GM12878 (cell line): ENCODE measurements around the gene CENPH. TPM values are rescaled to one million over a fixed set of nuclear protein-coding genes. Genes with fewer than 3 reads are reported as not detected.

Source experiments
- ATAC-seq: fragments of 200-7000 bp; cut with Tn5 transposase; 3 replicates; pipeline ENCODE4 v1.9.1; 2020; ENCODE audit warnings: mild to moderate bottlenecking, moderate library complexity
- BruUV-seq: library from RNA; stranded (reverse); fragments of 400-500 nt; replicated peaks from 2 replicates; lab custom pipeline; 2021; lab: Mats Ljungman, UMichigan
- CTCF ChIA-PET: fragments of 300-600 bp; sonication (Branson Sonifier 250); formaldehyde crosslinking; extraction: SDS; loops from one replicate; lab custom pipeline; 2021; ENCODE audit warnings: inconsistent platforms; lab: Yijun Ruan, JAX
- POLR2A ChIA-PET: fragments of 350-600 bp; formaldehyde crosslinking; extraction: SDS; loops from one replicate; lab custom pipeline; 2021; ENCODE audit warnings: inconsistent platforms; lab: Charles Lee
- RAD21 ChIA-PET: fragments of 300-600 bp; sonication (Branson Sonifier 250); formaldehyde crosslinking; loops from one replicate; lab custom pipeline; 2023; ENCODE audit warnings: antibody characterized with exemption; ENCODE audit not compliant: unreplicated experiment; lab: Charles Lee
- SMC1A ChIA-PET: fragments of 300-600 bp; sonication (Branson Sonifier 250); formaldehyde crosslinking; loops from one replicate; lab custom pipeline; 2023; ENCODE audit not compliant: unreplicated experiment, uncharacterized antibody; lab: Charles Lee
- DNase-seq: peaks from one replicate; pipeline ENCODE4 v3.0.0-alpha.2; 2011; ENCODE audit warnings: low read depth, low spot score
- FAIRE-seq: peaks from 3 replicates; lab custom pipeline; 2011; peaks lifted over from hg19 to GRCh38; lab: Jason Lieb, UNC
- H2AFZ ChIP-seq: 2 replicates; pipeline ENCODE4 v1.6.0; 2011; ENCODE audit warnings: low read depth, low read length, control low read depth; ENCODE audit not compliant: control insufficient read depth
- H3K27ac ChIP-seq: 2 replicates; pipeline ENCODE4 v1.5.1; 2011; ENCODE audit warnings: control low read depth; ENCODE audit not compliant: control insufficient read depth, insufficient read depth
- H3K27me3 ChIP-seq, 2 experiments: replicated peaks in 1 of 2; 2 replicates each; pipeline versions ENCODE4 v1.6.0 to v1.6.1; 2011; ENCODE audit warnings: low read length in 1 of 2; ENCODE audit not compliant: control insufficient read depth in 2 of 2, insufficient read depth in 2 of 2
- H3K36me3 ChIP-seq, 2 experiments: 2 replicates each; pipeline ENCODE4 v1.5.1; 2011; ENCODE audit warnings: low read length in 1 of 2; ENCODE audit not compliant: control insufficient read depth in 2 of 2, insufficient read depth in 2 of 2
- H3K4me1 ChIP-seq: 2 replicates; pipeline ENCODE4 v1.6.1; 2011; ENCODE audit warnings: mild to moderate bottlenecking, low read length, moderate library complexity, mixed read lengths; ENCODE audit not compliant: control insufficient read depth, insufficient read depth
- H3K4me2 ChIP-seq: 2 replicates; pipeline ENCODE4 v1.6.0; 2011; ENCODE audit warnings: control low read depth; ENCODE audit not compliant: control insufficient read depth, insufficient read depth
- H3K4me3 ChIP-seq: fragments of 200-600 bp; sonication (generic); 2 replicates; pipeline ENCODE4 v1.5.1; 2016
- H3K79me2 ChIP-seq: 2 replicates; pipeline ENCODE4 v1.6.0; 2011; ENCODE audit warnings: low read length; ENCODE audit not compliant: control insufficient read depth, insufficient read depth
- H3K9ac ChIP-seq: 2 replicates; pipeline ENCODE4 v1.8.0; 2011; ENCODE audit warnings: low read length, control low read depth, mixed read lengths; ENCODE audit not compliant: control insufficient read depth, insufficient read depth
- H3K9me3 ChIP-seq: replicated peaks from 3 replicates; pipeline ENCODE4 v1.5.1; 2011; ENCODE audit warnings: mild to moderate bottlenecking, low read length; ENCODE audit not compliant: control insufficient read depth, insufficient read depth
- H4K20me1 ChIP-seq: 2 replicates; pipeline ENCODE4 v1.6.0; 2011; ENCODE audit not compliant: control insufficient read depth, insufficient read depth
- BCL11A ChIP-seq: IDR thresholded peaks from 2 replicates; pipeline ENCODE4 v1.6.1; 2011; ENCODE audit warnings: low read depth, low read length
- GABPA ChIP-seq: IDR thresholded peaks from 2 replicates; pipeline ENCODE4 v1.6.1; 2014; ENCODE audit warnings: antibody characterized with exemption, low read depth, mild to moderate bottlenecking, inconsistent platforms
- JUNB ChIP-seq: IDR thresholded peaks from 2 replicates; pipeline ENCODE4 v1.6.1; 2016; ENCODE audit warnings: antibody characterized with exemption, mild to moderate bottlenecking
- MEF2B ChIP-seq: fragments of 450-650 bp; IDR thresholded peaks from 2 replicates; pipeline ENCODE4 v1.6.1; 2018; ENCODE audit warnings: mild to moderate bottlenecking, moderate library complexity; ENCODE audit not compliant: partially characterized antibody, poor library complexity, severe bottlenecking
- MYB ChIP-seq: fragments of 150-350 bp; IDR thresholded peaks from 2 replicates; pipeline ENCODE4 v1.6.1; 2014; ENCODE audit warnings: mild to moderate bottlenecking, low read depth, low read length, borderline replicate concordance
- NFYA ChIP-seq: IDR thresholded peaks from 2 replicates; pipeline ENCODE4 v1.6.1; 2011; ENCODE audit warnings: low read depth, mild to moderate bottlenecking, low read length, improper control_type of control experiment, borderline replicate concordance
- PKNOX1 ChIP-seq: fragments of 450-650 bp; IDR thresholded peaks from 2 replicates; pipeline ENCODE4 v1.6.1; 2016; ENCODE audit warnings: mild to moderate bottlenecking
- PML ChIP-seq: IDR thresholded peaks from 2 replicates; pipeline ENCODE4 v1.6.1; 2012; ENCODE audit warnings: low read length, inconsistent platforms
- RAD21 ChIP-seq: IDR thresholded peaks from 2 replicates; pipeline ENCODE4 v1.6.1; 2011; ENCODE audit warnings: mild to moderate bottlenecking, low read depth, low read length, moderate library complexity; ENCODE audit not compliant: insufficient read depth
- RBBP5 ChIP-seq: fragments of 200-600 bp; sonication (generic); conservative IDR thresholded peaks from 2 replicates; pipeline ENCODE4 v1.6.1; 2016
- SUPT20H ChIP-seq: IDR thresholded peaks from 2 replicates; pipeline ENCODE4 v1.6.1; 2011; ENCODE audit warnings: low read depth, mild to moderate bottlenecking, low read length, moderate library complexity, borderline replicate concordance; ENCODE audit not compliant: control insufficient read depth
- TAF1 ChIP-seq: IDR thresholded peaks from 2 replicates; pipeline ENCODE4 v1.6.1; 2011; ENCODE audit warnings: mild to moderate bottlenecking, low read depth, low read length, borderline replicate concordance
- TCF7 ChIP-seq: IDR thresholded peaks from 2 replicates; pipeline ENCODE4 v1.6.1; 2014; ENCODE audit warnings: antibody characterized with exemption, borderline replicate concordance
- ZNF384 ChIP-seq: IDR thresholded peaks from 2 replicates; pipeline ENCODE4 v1.6.1; 2012; ENCODE audit warnings: low read depth, mild to moderate bottlenecking, low read length, improper control_type of control experiment, borderline replicate concordance
- WGBS: methylation state at CpG from one replicate; pipeline ENCODE4 v1.1.6; 2016; ENCODE audit warnings: low lambda C conversion rate; ENCODE audit not compliant: insufficient replicate concordance, insufficient coverage; ENCODE audit errors: missing lambda C conversion rate; 5-methylcytosine and 5-hydroxymethylcytosine counted together
- in situ Hi-C: fragments of 300-500 bp; cut with MboI; formaldehyde crosslinking; loops from 9 replicates; pipeline ENCODE4 v1.14.3; 2018; ENCODE audit warnings: mixed read lengths
- intact Hi-C: fragments of 100-400 bp; cut with micrococcal nuclease; formaldehyde crosslinking; loops from one replicate; pipeline ENCODE4 v1.14.2; 2022; ENCODE audit not compliant: unreplicated experiment
- polyA plus RNA-seq, 11 experiments: library from polyadenylated mRNA; depleted of rRNA in 4 of 11; unstranded in 6 of 11; stranded (reverse) in 5 of 11; fragments of >200 nt; fragmentation: Nextera tagmentation in 4 of 11; fragmentation: Illumina TruSeq in 1 of 11; extraction: Ambion mirVana in 4 of 11; extraction: Trizol in 1 of 11; gene quantifications; 1 replicate in 1 of 11; 2 replicates in 10 of 11; pipeline versions ENCODE4 v1.2.1 to v1.2.3, GENCODE V29; 2011 to 2016; ENCODE audit warnings: inconsistent platforms in 2 of 11, missing spikeins in 2 of 11, low read depth in 1 of 11
- total RNA-seq, 4 experiments: library from RNA; depleted of rRNA in 3 of 4; stranded (reverse); fragments of >200 nt in 3 of 4; fragmentation: Illumina TruSeq in 1 of 4; extraction: Trizol in 1 of 4; gene quantifications; 2 replicates each; pipeline versions ENCODE4 v1.2.1 to v1.2.3, GENCODE V29; 2013 to 2021
- TF ChIP-seq, protein P1 (sequence below): fragments of 450-650 bp; IDR thresholded peaks from 2 replicates; pipeline ENCODE4 v1.6.1; 2017; ENCODE audit warnings: low read depth, mild to moderate bottlenecking, moderate library complexity

CENPH gene
- total and polyA plus RNA-seq, 10 of the 15 experiments (the other 5 are each of a cell fraction or from before 2014, with no cell fraction given), result 7.3 to 65.6 (median 45.9) TPM

DNA sequence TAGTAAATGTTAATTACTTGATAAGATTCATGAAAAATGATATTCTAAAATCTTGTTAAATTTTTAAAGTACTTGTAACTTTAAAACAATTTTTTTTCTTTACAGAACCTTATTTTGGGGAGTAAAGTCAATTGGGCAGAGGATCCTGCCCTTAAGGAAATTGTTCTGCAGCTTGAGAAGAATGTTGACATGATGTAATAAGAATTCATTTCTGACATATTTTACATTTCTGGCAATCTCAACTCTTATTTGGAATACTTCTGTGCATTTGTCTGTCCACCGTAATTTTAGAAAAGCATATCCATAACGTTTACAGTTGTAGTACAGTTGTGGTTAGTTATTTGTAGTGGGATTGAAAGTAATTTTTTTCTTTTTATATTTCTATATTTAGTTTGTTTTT, 20.2 kb downstream of the CENPH start:
- DNase-seq (no peak), ATAC-seq (no peak), FAIRE-seq (no peak)
- in situ Hi-C loops, result no loop called here
- no peaks in the 10 kb centered on the region for H3K27me3 ChIP-seq
- WGBS, result 60% methylated on average over 2 of the region's 2 CpGs
- no peaks in the 10 kb centered on the region for H4K20me1 ChIP-seq
- ChIA-PET CTCF (no interaction called here), POLR2A (interaction anchor here (1.5 kb wide), 1 partner anchor 8 kb away, joined by 3 read pairs; a partner anchor contains a TSS), RAD21 (no interaction called here), SMC1A (no interaction called here)
- BruUV-seq, result no TSS peak
- no peak overlapping the region for H3K4me3 ChIP-seq
- no peak overlapping the region for H3K9ac ChIP-seq
- H3K36me3 ChIP-seq, result 0 out of 4 replicates have a peak, but pooled peaks cover 0 to 3% of the 10 kb centered on the region in 2 experiments
- H3K4me1 ChIP-seq, result no peaks in the 10 kb centered on the region
- H3K9me3 ChIP-seq, result no peaks in the 10 kb centered on the region
- intact Hi-C loops, result no loop called here
- H2AFZ ChIP-seq, result no peak overlapping the region
- no peaks in the 10 kb centered on the region for H3K79me2 ChIP-seq
- no peak overlapping the region for H3K4me2 ChIP-seq
- H3K27ac ChIP-seq, result no peak overlapping the region
- TF ChIP-seq MEF2B, result no peak
- no peak for TF ChIP-seq NFYA
- TF ChIP-seq MYB, result no peak

GRCh38 chr5:69211200-69211599, 21.8 kb downstream of the CENPH start:
- H3K36me3 ChIP-seq, result 0 out of 4 replicates have a peak, but pooled peaks cover 0 to 3% of the 10 kb centered on the region in 2 experiments
- H3K4me1 ChIP-seq, result no peaks in the 10 kb centered on the region
- CTCF ChIA-PET, result interaction anchor here (0.6 to 1.6 kb wide), 4 partner anchors 11 to 124 kb away, joined by 3 to 5 read pairs (median 3); partner anchors contain the start of gene SLC30A5

More at GRCh38 chr5:69211200-69211599, 21.8 kb downstream of the CENPH start:
- no peak overlapping the region for H2AFZ ChIP-seq
- POLR2A ChIA-PET, result interaction anchor here (0.5 to 1.0 kb wide), 5 partner anchors 22 to 194 kb away, joined by 3 to 8 read pairs (median 6); partner anchors contain the start of gene CENPH
- in situ Hi-C loops (no loop called here), intact Hi-C loops (no loop called here)
- no TSS peak for BruUV-seq
- no peak overlapping the region for H3K4me3 ChIP-seq
- no peaks in the 10 kb centered on the region for H3K79me2 ChIP-seq
- no peak overlapping the region for H3K9ac ChIP-seq
- SMC1A ChIA-PET, result interaction anchor here (0.7 to 1.9 kb wide), 3 partner anchors 10 to 124 kb away, joined by 3 to 4 read pairs (median 3); no protein-coding TSS in a partner anchor
- WGBS, result 82% methylated on average over 2 of the region's 2 CpGs
- TF ChIP-seq PML (no peak), TCF7 (no peak), RAD21 (no peak), GABPA (no peak), RBBP5 (no peak), SUPT20H (no peak), TAF1 (no peak), ZNF384 (no peak), JUNB (no peak), PKNOX1 (no peak), BCL11A (no peak)
- TF ChIP-seq, protein P1, sequence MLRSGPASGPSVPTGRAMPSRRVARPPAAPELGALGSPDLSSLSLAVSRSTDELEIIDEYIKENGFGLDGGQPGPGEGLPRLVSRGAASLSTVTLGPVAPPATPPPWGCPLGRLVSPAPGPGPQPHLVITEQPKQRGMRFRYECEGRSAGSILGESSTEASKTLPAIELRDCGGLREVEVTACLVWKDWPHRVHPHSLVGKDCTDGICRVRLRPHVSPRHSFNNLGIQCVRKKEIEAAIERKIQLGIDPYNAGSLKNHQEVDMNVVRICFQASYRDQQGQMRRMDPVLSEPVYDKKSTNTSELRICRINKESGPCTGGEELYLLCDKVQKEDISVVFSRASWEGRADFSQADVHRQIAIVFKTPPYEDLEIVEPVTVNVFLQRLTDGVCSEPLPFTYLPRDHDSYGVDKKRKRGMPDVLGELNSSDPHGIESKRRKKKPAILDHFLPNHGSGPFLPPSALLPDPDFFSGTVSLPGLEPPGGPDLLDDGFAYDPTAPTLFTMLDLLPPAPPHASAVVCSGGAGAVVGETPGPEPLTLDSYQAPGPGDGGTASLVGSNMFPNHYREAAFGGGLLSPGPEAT, result no peak
- TF ChIP-seq, all 136 proteins: peak for 0
- H3K4me2 ChIP-seq, result no peak overlapping the region
- no peak for DNase-seq
- H4K20me1 ChIP-seq, result no peaks in the 10 kb centered on the region
- FAIRE-seq, result no peak
- no peak overlapping the region for H3K27ac ChIP-seq
- RAD21 ChIA-PET, result no interaction called here
- no peaks in the 10 kb centered on the region for H3K27me3 ChIP-seq
- ATAC-seq, result no peak
- H3K9me3 ChIP-seq, result no peaks in the 10 kb centered on the region
